Liver (tissue), 3 donors: ENCODE results near the gene CACNA1C.
A peak's percentile ranks its signal among the peaks of the same experiment; 100 is the strongest.

Experiments
- ATF3 ChIP-seq: IDR thresholded peaks from 2 replicates; pipeline ENCODE4 v1.6.1; 2016; ENCODE audit warnings: antibody characterized with exemption
- CTCF ChIP-seq: fragments of 150-350 bp; IDR thresholded peaks from 2 replicates; pipeline ENCODE4 v1.5.1; 2017; ENCODE audit warnings: improper control_type of control experiment, low read depth, low read length; ENCODE audit not compliant: missing input control
- HNF4A ChIP-seq, 2 donors: conservative IDR thresholded peaks; 2 replicates each; pipeline ENCODE4 v1.6.1; 2016; ENCODE audit warnings: antibody characterized with exemption in 2 of 2, mild to moderate bottlenecking in 2 of 2
- REST ChIP-seq: IDR thresholded peaks from 2 replicates; pipeline ENCODE4 v1.6.1; 2016; ENCODE audit warnings: antibody characterized with exemption, mild to moderate bottlenecking
- SP1 ChIP-seq: IDR thresholded peaks from 2 replicates; pipeline ENCODE4 v1.6.1; 2018; ENCODE audit warnings: antibody characterized with exemption, mild to moderate bottlenecking
- donor health status: healthy.
- donor health status: healthy.

GRCh38 chr12:2239381-2239871 is 186.6 kb downstream of the CACNA1C start:
- TF ChIP-seq SP1 = no peak
- no peak for TF ChIP-seq ATF3
- no peak for TF ChIP-seq HNF4A (conservative IDR thresholded peaks at IDR 0.05)
- no peak for TF ChIP-seq CTCF
- peak; percentile 78 for TF ChIP-seq REST
